CD4-positive, CD25-positive, alpha-beta regulatory T cell (primary cell): Measurements from ENCODE around the gene PIK3CD. TPM values are rescaled to one million over a fixed set of nuclear protein-coding genes. Genes with fewer than 3 reads are reported as not detected.

Source experiments
- ATAC-seq, 2 donors: fragments of 150-1000 bp; cut with Tn5 transposase; one replicate each; pipeline ENCODE4 v1.10.0; 2021; ENCODE audit warnings: low read depth in 2 of 2, moderate number of reproducible peaks in 2 of 2, moderate library complexity in 1 of 2
- DNase-seq, 3 donors: peaks; one replicate each; pipeline versions ENCODE4 v3.0.0 to v3.0.0-alpha.2; 2012 to 2022; ENCODE audit warnings: mixed read lengths in 1 of 3
- H3K27ac ChIP-seq: one replicate; pipeline ENCODE4 v1.7.0; 2013; ENCODE audit warnings: mild to moderate bottlenecking, low read length; ENCODE audit not compliant: insufficient read depth, poor library complexity, severe bottlenecking
- H3K27me3 ChIP-seq: one replicate; pipeline ENCODE4 v1.7.0; 2013; ENCODE audit warnings: low read length; ENCODE audit not compliant: control insufficient read depth, insufficient read depth
- H3K36me3 ChIP-seq: one replicate; pipeline ENCODE4 v1.7.0; 2013; ENCODE audit warnings: mild to moderate bottlenecking, low read length, moderate library complexity; ENCODE audit not compliant: control insufficient read depth, insufficient read depth
- H3K4me1 ChIP-seq: 2 replicates; pipeline ENCODE4 v1.7.0; 2013; ENCODE audit warnings: mild to moderate bottlenecking, low read length; ENCODE audit not compliant: insufficient read depth, control insufficient read depth, poor library complexity, severe bottlenecking
- H3K4me3 ChIP-seq: one replicate; pipeline ENCODE4 v1.7.0; 2013; ENCODE audit warnings: low read depth, mild to moderate bottlenecking, low read length, moderate library complexity
- H3K9me3 ChIP-seq, 2 experiments: 1 replicate in 1 of 2; 2 replicates in 1 of 2; pipeline ENCODE4 v1.7.0; 2013; ENCODE audit warnings: low read length in 2 of 2, mild to moderate bottlenecking in 1 of 2, moderate library complexity in 1 of 2; ENCODE audit not compliant: control insufficient read depth in 2 of 2
- H3K27ac Mint-ChIP-seq, 3 donors: one replicate each; pipeline ENCODE4 v1.8.0; 2020 to 2022; ENCODE audit warnings: mild to moderate bottlenecking in 3 of 3, mixed read lengths in 3 of 3, moderate library complexity in 2 of 3
- H3K27me3 Mint-ChIP-seq: one replicate; pipeline ENCODE4 v1.8.0; 2022; ENCODE audit warnings: mild to moderate bottlenecking, mixed read lengths
- H3K36me3 Mint-ChIP-seq: one replicate; pipeline ENCODE4 v1.8.0; 2020; ENCODE audit warnings: mixed read lengths
- H3K4me1 Mint-ChIP-seq, 4 donors: one replicate each; pipeline ENCODE4 v1.8.0; 2020 to 2022; ENCODE audit warnings: mixed read lengths in 4 of 4, mild to moderate bottlenecking in 1 of 4
- H3K4me3 Mint-ChIP-seq, 4 donors: one replicate each; pipeline ENCODE4 v1.8.0; 2020 to 2022; ENCODE audit warnings: mild to moderate bottlenecking in 4 of 4, mixed read lengths in 4 of 4, moderate library complexity in 3 of 4
- H3K9me3 Mint-ChIP-seq, 7 donors: one replicate each; pipeline ENCODE4 v1.8.0; 2020 to 2022; ENCODE audit warnings: mixed read lengths in 7 of 7, mild to moderate bottlenecking in 3 of 7, moderate library complexity in 2 of 7
- polyA plus RNA-seq, 4 donors: library from polyadenylated mRNA; unstranded; fragments of 300-500 nt; fragmentation: Illumina TruSeq; gene quantifications; one replicate each; pipeline ENCODE4 v1.2.3, GENCODE V29; 2021
- total RNA-seq: library from RNA; stranded (reverse); gene quantifications from one replicate; pipeline ENCODE4 v1.2.3, GENCODE V29; 2022

The PIK3CD gene
- total and polyA plus RNA-seq, 5 donors from 2014 or later: 47.3 to 187 (median 55.4) TPM

DNA sequence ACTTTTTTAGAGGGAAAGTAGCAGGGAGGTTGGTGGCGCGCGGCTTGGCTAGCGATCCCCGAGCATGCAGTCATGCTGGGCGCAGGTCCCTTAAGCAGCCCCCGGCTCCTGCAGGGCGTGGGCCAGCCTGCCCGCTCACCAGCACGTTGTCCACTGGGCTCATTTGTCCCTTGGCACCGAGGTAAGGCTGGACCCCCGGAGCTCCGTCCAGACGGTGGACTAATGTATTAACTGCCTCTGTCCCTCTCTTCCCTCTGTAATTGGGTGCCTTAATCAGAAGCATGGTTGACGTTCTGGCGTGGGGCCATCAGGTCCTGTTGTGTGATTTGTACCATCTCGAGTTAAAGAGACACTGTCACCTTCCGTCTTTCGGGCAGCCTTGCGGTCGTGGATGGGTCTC, 45.1 kb upstream of the PIK3CD start:
- H3K4me3 ChIP-seq: no peak overlapping the region
- H3K27me3 Mint-ChIP-seq: no peaks in the 10 kb centered on the region
- H3K27ac Mint-ChIP-seq: no peak overlapping the region
- peaks cover 4% of the 10 kb centered on the region for H3K36me3 Mint-ChIP-seq
- H3K4me1 Mint-ChIP-seq: no peaks in the 10 kb centered on the region
- ATAC-seq (no peak), DNase-seq (no peak)
- peaks cover 10% of the 10 kb centered on the region for H3K36me3 ChIP-seq
- no peaks in the 10 kb centered on the region for H3K4me1 ChIP-seq
- H3K9me3 ChIP-seq: no peaks in the 10 kb centered on the region
- H3K27ac ChIP-seq: no peak overlapping the region
- no peak overlapping the region for H3K4me3 Mint-ChIP-seq
- H3K27me3 ChIP-seq: no peaks in the 10 kb centered on the region
- H3K9me3 Mint-ChIP-seq: no peaks in the 10 kb centered on the region

- no peak for DNase-seq
- Mint-ChIP-seq H3K36me3 (peaks cover 4% of the 10 kb centered on the region), H3K4me1 (no peaks in the 10 kb centered on the region), H3K4me3 (no peak overlapping the region), H3K27me3 (no peaks in the 10 kb centered on the region), H3K27ac (no peak overlapping the region), H3K9me3 (no peaks in the 10 kb centered on the region)
- H3K4me1 ChIP-seq: no peaks in the 10 kb centered on the region
- H3K27me3 ChIP-seq: no peaks in the 10 kb centered on the region
- no peak overlapping the region for H3K27ac ChIP-seq
- no peak for ATAC-seq
- no peak overlapping the region for H3K4me3 ChIP-seq
- H3K36me3 ChIP-seq: peaks cover 7% of the 10 kb centered on the region
- H3K9me3 ChIP-seq: no peaks in the 10 kb centered on the region
Measured at GRCh38 chr1:9606948-9607347, 44.6 kb upstream of the PIK3CD start.

DNA sequence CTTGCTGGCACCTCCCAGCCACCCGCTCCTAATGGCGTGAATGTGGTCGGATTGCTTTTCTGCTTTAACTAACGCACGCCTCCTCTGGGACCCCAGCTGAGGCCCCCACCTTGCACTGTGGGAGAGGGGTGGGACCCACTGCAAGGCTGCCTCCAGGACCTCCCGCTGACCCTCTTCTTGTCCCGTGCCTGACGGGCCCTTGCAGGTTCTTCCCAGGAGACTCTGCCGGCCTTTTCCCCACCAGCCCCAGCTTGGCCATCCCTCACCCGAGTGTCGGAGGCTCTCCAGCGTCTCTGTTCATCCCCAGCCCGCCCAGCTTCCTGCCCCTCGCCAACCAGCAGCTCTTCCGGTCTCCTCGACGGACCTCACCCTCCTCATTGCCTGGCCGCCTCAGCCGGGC, 44.2 kb upstream of the PIK3CD start:
- Histone ChIP-seq H3K27ac (no peak overlapping the region), H3K4me1 (no peaks in the 10 kb centered on the region), H3K9me3 (no peaks in the 10 kb centered on the region), H3K36me3 (peaks cover 5% of the 10 kb centered on the region), H3K4me3 (no peak overlapping the region), H3K27me3 (no peaks in the 10 kb centered on the region)
- Mint-ChIP-seq H3K27ac (no peak overlapping the region), H3K27me3 (no peaks in the 10 kb centered on the region), H3K4me1 (no peaks in the 10 kb centered on the region), H3K9me3 (no peaks in the 10 kb centered on the region), H3K4me3 (no peak overlapping the region), H3K36me3 (peaks cover 4% of the 10 kb centered on the region)
- ATAC-seq (no peak), DNase-seq (no peak)

DNA sequence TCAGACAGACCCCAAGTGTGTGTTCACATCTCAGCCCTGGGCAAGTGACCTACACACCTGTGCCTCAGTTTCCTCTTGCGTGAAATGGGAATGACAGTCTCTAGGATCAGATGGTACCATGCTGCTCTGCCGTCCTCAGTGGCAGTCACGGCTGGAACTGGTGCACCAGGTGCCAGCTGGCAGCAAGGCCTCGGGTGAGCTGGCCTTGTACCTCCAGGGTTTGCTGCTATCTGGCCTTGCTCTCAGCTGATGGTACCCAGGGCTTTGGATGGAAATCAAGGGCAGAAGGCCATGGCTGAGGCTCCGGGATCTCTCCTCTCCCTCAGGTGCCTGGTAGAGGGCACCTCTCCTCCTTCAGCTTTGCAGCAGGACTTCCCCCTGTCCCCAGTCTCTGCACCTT, 41.5 kb upstream of the PIK3CD start:
- no peak for DNase-seq
- no peak overlapping the region for H3K27ac Mint-ChIP-seq

GRCh38 chr1:9610548-9610947, 41.0 kb upstream of the PIK3CD start:
- Histone ChIP-seq H3K27me3 (no peaks in the 10 kb centered on the region), H3K4me3 (no peak overlapping the region), H3K9me3 (no peaks in the 10 kb centered on the region), H3K36me3 (peaks cover 5% of the 10 kb centered on the region), H3K27ac (no peak overlapping the region), H3K4me1 (no peaks in the 10 kb centered on the region)
- ATAC-seq (no peak), DNase-seq (no peak)
- no peaks in the 10 kb centered on the region for H3K9me3 Mint-ChIP-seq
- H3K4me3 Mint-ChIP-seq: no peak overlapping the region
- H3K27ac Mint-ChIP-seq: no peak overlapping the region
- peaks cover 4% of the 10 kb centered on the region for H3K36me3 Mint-ChIP-seq
- no peaks in the 10 kb centered on the region for H3K27me3 Mint-ChIP-seq
- no peaks in the 10 kb centered on the region for H3K4me1 Mint-ChIP-seq

More for the DNA sequence above, 41.5 kb upstream of the PIK3CD start:
- H3K4me3 Mint-ChIP-seq: no peak overlapping the region
- H3K4me1 ChIP-seq: no peaks in the 10 kb centered on the region
- H3K9me3 Mint-ChIP-seq: no peaks in the 10 kb centered on the region
- no peaks in the 10 kb centered on the region for H3K4me1 Mint-ChIP-seq
- H3K27me3 Mint-ChIP-seq: no peaks in the 10 kb centered on the region
- H3K36me3 ChIP-seq: peaks cover 5% of the 10 kb centered on the region
- no peak overlapping the region for H3K4me3 ChIP-seq
- H3K27ac ChIP-seq: no peak overlapping the region
- no peaks in the 10 kb centered on the region for H3K27me3 ChIP-seq
- H3K36me3 Mint-ChIP-seq: peaks cover 4% of the 10 kb centered on the region
- no peak for ATAC-seq
- no peaks in the 10 kb centered on the region for H3K9me3 ChIP-seq

DNA sequence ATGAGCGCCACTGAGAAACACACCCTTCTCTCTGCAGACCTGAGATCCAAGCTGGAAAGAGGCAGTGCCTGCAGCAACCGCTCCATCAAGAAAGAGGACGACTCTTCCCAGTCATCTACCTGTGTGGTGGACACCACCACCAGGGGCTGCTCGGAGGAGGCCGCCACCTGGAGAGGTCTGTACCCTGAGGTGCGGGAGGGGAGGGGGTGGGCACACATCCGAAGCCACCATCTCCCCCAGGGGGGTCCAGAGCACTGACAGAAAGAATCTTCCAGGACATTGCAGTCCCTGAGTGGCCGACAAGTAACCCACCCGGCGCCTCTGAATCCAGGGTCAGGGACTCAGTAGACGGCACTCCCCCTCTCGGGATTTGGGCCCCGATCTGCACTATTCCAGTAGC, 39.8 kb upstream of the PIK3CD start:
- ATAC-seq: no peak
- no peak overlapping the region for H3K27ac Mint-ChIP-seq
- H3K36me3 ChIP-seq: peaks cover 5% of the 10 kb centered on the region
- H3K4me3 ChIP-seq: no peak overlapping the region
- no peak overlapping the region for H3K4me3 Mint-ChIP-seq
- no peaks in the 10 kb centered on the region for H3K9me3 Mint-ChIP-seq
- H3K9me3 ChIP-seq: no peaks in the 10 kb centered on the region
- no peaks in the 10 kb centered on the region for H3K4me1 Mint-ChIP-seq
- no peak for DNase-seq
- H3K36me3 Mint-ChIP-seq: peaks cover 4% of the 10 kb centered on the region
- no peak overlapping the region for H3K27ac ChIP-seq
- no peaks in the 10 kb centered on the region for H3K4me1 ChIP-seq
- H3K27me3 Mint-ChIP-seq: no peaks in the 10 kb centered on the region
- H3K27me3 ChIP-seq: no peaks in the 10 kb centered on the region

- Histone ChIP-seq H3K4me3 (no peak overlapping the region), H3K27ac (no peak overlapping the region), H3K36me3 (peaks cover 5% of the 10 kb centered on the region), H3K4me1 (no peaks in the 10 kb centered on the region), H3K9me3 (no peaks in the 10 kb centered on the region), H3K27me3 (no peaks in the 10 kb centered on the region)
- H3K27me3 Mint-ChIP-seq: no peaks in the 10 kb centered on the region
- H3K4me3 Mint-ChIP-seq: no peak overlapping the region
- DNase-seq (no peak), ATAC-seq (no peak)
- no peak overlapping the region for H3K27ac Mint-ChIP-seq
- no peaks in the 10 kb centered on the region for H3K9me3 Mint-ChIP-seq
- H3K36me3 Mint-ChIP-seq: peaks cover 4% of the 10 kb centered on the region
- no peaks in the 10 kb centered on the region for H3K4me1 Mint-ChIP-seq
Measured at GRCh38 chr1:9612162-9612845, 39.2 kb upstream of the PIK3CD start.

- H3K27me3 Mint-ChIP-seq: no peaks in the 10 kb centered on the region
- DNase-seq: no peak
Measured at GRCh38 chr1:9612871-9613624, 38.5 kb upstream of the PIK3CD start.

More at GRCh38 chr1:9612871-9613624, 38.5 kb upstream of the PIK3CD start:
- H3K4me1 Mint-ChIP-seq: no peaks in the 10 kb centered on the region
- Histone ChIP-seq H3K36me3 (peaks cover 5% of the 10 kb centered on the region), H3K9me3 (no peaks in the 10 kb centered on the region), H3K4me3 (no peak overlapping the region), H3K27me3 (no peaks in the 10 kb centered on the region), H3K27ac (no peak overlapping the region), H3K4me1 (no peaks in the 10 kb centered on the region)
- peaks cover 4% of the 10 kb centered on the region for H3K36me3 Mint-ChIP-seq
- H3K27ac Mint-ChIP-seq: no peak overlapping the region
- H3K9me3 Mint-ChIP-seq: no peaks in the 10 kb centered on the region
- H3K4me3 Mint-ChIP-seq: no peak overlapping the region
- ATAC-seq: no peak
